Right atrium auricular region (tissue), 2 donors: ENCODE measurements around the gene SIX6. TPM values are rescaled to one million over a fixed set of nuclear protein-coding genes. Genes with fewer than 3 reads are reported as not detected.

Experiments used
- DNase-seq: peaks from one replicate; pipeline ENCODE4 v3.0.0-alpha.2; 2019; ENCODE audit warnings: low spot score
- H3K27ac ChIP-seq, 2 donors: fragments of 200-600 bp; sonication (generic); 1 replicate in 1 of 2; 2 replicates in 1 of 2; pipeline ENCODE4 v1.5.1; 2016 to 2019
- H3K27me3 ChIP-seq, 2 donors: fragments of 200-600 bp; sonication (generic); one replicate each; pipeline versions ENCODE4 v1.5.1 to v1.6.0; 2017 to 2019
- H3K36me3 ChIP-seq: fragments of 200-600 bp; sonication (generic); one replicate; pipeline ENCODE4 v1.5.1; 2016
- H3K4me1 ChIP-seq, 2 donors: fragments of 200-600 bp; sonication (generic); one replicate each; pipeline versions ENCODE4 v1.5.1 to v1.6.0; 2017 to 2019
- H3K4me3 ChIP-seq, 2 donors: fragments of 200-600 bp; sonication (generic); 1 replicate in 1 of 2; 2 replicates in 1 of 2; pipeline ENCODE4 v1.5.1; 2017 to 2019; ENCODE audit warnings: mild to moderate bottlenecking in 1 of 2, moderate library complexity in 1 of 2
- H3K9me3 ChIP-seq, 2 donors: fragments of 200-600 bp; sonication (generic); one replicate each; pipeline ENCODE4 v1.5.1; 2019
- CTCF ChIP-seq, 2 donors: fragments of 200-600 bp; sonication (generic); IDR thresholded peaks; one replicate each; pipeline ENCODE4 v1.5.1; 2019; ENCODE audit warnings: antibody characterized with exemption in 2 of 2
- total RNA-seq, 2 donors: library from RNA; depleted of rRNA; stranded (reverse); fragments of >200 nt; gene quantifications; one replicate each; pipeline ENCODE4 v1.1.0, GENCODE V29; 2016

SIX6 gene
- total RNA-seq, 2 donors from 2014 or later = not detected

- Histone ChIP-seq H3K9me3 (no peaks in the 10 kb centered on the region), H3K27me3 (peaks cover 52 to 53% of the 10 kb centered on the region in 2 donors), H3K4me1 (peaks cover 0 to 35% of the 10 kb centered on the region in 2 donors), H3K27ac (no peak overlapping the region), H3K36me3 (no peaks in the 10 kb centered on the region), H3K4me3 (no peak overlapping the region)
- no peak for DNase-seq
- TF ChIP-seq CTCF (IDR thresholded peaks at IDR 0.05) = no peak
These were observed 2.4 kb upstream of the SIX6 start for GRCh38 chr14:60506462-60506984.

GRCh38 chr14:60506985-60507829 is 1.7 kb upstream of the SIX6 start:
- DNase-seq = no peak
- Histone ChIP-seq H3K27ac (no peak overlapping the region), H3K36me3 (no peaks in the 10 kb centered on the region), H3K4me3 (no peak overlapping the region), H3K27me3 (peaks cover 57 to 59% of the 10 kb centered on the region in 2 donors), H3K4me1 (peaks cover 0 to 35% of the 10 kb centered on the region in 2 donors), H3K9me3 (no peaks in the 10 kb centered on the region)
- no peak for TF ChIP-seq CTCF (IDR thresholded peaks at IDR 0.05)

- H3K27me3 ChIP-seq = peaks cover 57 to 68% of the 10 kb centered on the region in 2 donors
- H3K4me1 ChIP-seq = peaks cover 0 to 35% of the 10 kb centered on the region in 2 donors
- H3K36me3 ChIP-seq = no peaks in the 10 kb centered on the region
- no peak overlapping the region for H3K4me3 ChIP-seq
- DNase-seq = no peak
- H3K9me3 ChIP-seq = no peaks in the 10 kb centered on the region
- TF ChIP-seq CTCF (IDR thresholded peaks at IDR 0.05) = no peak
- no peak overlapping the region for H3K27ac ChIP-seq
These were observed 611 bp upstream of the SIX6 start for GRCh38 chr14:60508363-60508706.

- no peaks in the 10 kb centered on the region for H3K36me3 ChIP-seq
- H3K27me3 ChIP-seq = peaks cover 57 to 79% of the 10 kb centered on the region in 2 donors
- H3K4me3 ChIP-seq = peak overlapping the region in 1 of 2 donors; percentile 24
- no peaks in the 10 kb centered on the region for H3K9me3 ChIP-seq
- no peak for TF ChIP-seq CTCF (IDR thresholded peaks at IDR 0.05)
- no peak for DNase-seq
- no peak overlapping the region for H3K27ac ChIP-seq
- peaks cover 0 to 39% of the 10 kb centered on the region in 2 donors for H3K4me1 ChIP-seq
These were observed 700 bp downstream of the SIX6 start for GRCh38 chr14:60509438-60510253.

- Histone ChIP-seq H3K9me3 (no peaks in the 10 kb centered on the region), H3K27ac (no peak overlapping the region), H3K27me3 (peaks cover 57 to 87% of the 10 kb centered on the region in 2 donors), H3K36me3 (no peaks in the 10 kb centered on the region), H3K4me3 (no peak overlapping the region), H3K4me1 (peaks cover 0 to 47% of the 10 kb centered on the region in 2 donors)
- no peak for DNase-seq
- no peak for TF ChIP-seq CTCF (IDR thresholded peaks at IDR 0.05)
These were observed 1.5 kb downstream of the SIX6 start for GRCh38 chr14:60510254-60510950.
